ENCODE measurements around the gene ISG15. TPM values are rescaled to one million over a fixed set of nuclear protein-coding genes. Genes with fewer than 3 reads are reported as not detected.

The ISG15 gene
- total and polyA plus RNA-seq, 2 of the 13 experiments (the other 11 are each of a cell fraction or from before 2014, with no cell fraction given), result 42.1 to 54.9 TPM

DNA sequence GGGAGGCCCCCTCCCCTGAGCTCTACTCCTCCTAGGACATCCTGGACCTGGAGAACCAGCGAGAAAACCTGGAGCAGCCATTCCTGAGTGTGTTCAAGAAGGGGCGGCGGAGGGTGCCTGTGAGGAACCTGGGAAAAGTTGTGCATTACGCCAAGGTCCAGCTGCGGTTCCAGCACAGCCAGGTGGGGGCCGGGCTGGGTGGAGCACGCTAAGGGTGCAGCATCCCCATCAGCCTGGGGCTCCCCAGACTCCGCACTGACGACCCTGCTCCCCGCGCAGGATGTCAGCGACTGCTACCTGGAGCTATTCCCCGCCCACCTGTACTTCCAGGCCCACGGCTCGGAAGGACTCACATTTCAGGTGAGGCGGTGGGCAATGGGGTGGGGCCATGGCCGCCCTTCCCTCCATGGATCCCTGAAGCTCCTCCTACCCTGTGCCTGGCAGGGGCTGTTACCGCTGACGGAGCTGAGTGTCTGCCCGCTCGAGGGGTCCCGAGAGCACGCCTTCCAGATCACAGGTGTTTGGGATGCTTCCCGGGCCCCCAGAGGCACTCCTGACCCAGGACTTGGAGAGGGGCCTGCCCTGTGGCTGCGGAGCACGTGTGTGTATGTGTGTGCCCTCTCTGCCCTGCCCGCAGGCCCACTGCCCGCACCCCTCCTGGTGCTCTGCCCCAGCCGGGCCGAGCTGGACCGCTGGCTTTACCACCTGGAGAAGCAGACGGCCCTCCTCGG, 42.9 kb upstream of the ISG15 start (continued):
- TF ChIP-seq, protein P1, sequence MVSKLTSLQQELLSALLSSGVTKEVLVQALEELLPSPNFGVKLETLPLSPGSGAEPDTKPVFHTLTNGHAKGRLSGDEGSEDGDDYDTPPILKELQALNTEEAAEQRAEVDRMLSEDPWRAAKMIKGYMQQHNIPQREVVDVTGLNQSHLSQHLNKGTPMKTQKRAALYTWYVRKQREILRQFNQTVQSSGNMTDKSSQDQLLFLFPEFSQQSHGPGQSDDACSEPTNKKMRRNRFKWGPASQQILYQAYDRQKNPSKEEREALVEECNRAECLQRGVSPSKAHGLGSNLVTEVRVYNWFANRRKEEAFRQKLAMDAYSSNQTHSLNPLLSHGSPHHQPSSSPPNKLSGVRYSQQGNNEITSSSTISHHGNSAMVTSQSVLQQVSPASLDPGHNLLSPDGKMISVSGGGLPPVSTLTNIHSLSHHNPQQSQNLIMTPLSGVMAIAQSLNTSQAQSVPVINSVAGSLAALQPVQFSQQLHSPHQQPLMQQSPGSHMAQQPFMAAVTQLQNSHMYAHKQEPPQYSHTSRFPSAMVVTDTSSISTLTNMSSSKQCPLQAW (CRISPR knock-in tag; IDR thresholded peaks at IDR 0.05), result no peak
- TF ChIP-seq, protein P2, sequence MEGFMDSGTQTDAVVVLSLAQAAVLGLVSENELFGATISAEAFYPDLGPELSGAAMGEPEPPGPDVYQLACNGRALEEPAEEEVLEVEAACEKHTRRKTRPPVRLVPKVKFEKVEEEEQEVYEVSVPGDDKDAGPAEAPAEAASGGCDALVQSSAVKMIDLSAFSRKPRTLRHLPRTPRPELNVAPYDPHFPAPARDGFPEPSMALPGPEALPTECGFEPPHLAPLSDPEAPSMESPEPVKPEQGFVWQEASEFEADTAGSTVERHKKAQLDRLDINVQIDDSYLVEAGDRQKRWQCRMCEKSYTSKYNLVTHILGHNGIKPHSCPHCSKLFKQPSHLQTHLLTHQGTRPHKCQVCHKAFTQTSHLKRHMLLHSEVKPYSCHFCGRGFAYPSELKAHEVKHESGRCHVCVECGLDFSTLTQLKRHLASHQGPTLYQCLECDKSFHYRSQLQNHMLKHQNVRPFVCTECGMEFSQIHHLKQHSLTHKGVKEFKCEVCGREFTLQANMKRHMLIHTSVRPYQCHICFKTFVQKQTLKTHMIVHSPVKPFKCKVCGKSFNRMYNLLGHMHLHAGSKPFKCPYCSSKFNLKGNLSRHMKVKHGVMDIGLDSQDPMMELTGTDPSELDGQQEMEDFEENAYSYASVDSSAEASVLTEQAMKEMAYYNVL (CRISPR knock-in tag; IDR thresholded peaks at IDR 0.05; ENCODE audit: borderline replicate concordance), result no peak
- TF ChIP-seq, protein P3, sequence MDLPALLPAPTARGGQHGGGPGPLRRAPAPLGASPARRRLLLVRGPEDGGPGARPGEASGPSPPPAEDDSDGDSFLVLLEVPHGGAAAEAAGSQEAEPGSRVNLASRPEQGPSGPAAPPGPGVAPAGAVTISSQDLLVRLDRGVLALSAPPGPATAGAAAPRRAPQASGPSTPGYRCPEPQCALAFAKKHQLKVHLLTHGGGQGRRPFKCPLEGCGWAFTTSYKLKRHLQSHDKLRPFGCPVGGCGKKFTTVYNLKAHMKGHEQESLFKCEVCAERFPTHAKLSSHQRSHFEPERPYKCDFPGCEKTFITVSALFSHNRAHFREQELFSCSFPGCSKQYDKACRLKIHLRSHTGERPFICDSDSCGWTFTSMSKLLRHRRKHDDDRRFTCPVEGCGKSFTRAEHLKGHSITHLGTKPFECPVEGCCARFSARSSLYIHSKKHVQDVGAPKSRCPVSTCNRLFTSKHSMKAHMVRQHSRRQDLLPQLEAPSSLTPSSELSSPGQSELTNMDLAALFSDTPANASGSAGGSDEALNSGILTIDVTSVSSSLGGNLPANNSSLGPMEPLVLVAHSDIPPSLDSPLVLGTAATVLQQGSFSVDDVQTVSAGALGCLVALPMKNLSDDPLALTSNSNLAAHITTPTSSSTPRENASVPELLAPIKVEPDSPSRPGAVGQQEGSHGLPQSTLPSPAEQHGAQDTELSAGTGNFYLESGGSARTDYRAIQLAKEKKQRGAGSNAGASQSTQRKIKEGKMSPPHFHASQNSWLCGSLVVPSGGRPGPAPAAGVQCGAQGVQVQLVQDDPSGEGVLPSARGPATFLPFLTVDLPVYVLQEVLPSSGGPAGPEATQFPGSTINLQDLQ (CRISPR knock-in tag; IDR thresholded peaks at IDR 0.05), result no peak
- TF ChIP-seq, protein P4, sequence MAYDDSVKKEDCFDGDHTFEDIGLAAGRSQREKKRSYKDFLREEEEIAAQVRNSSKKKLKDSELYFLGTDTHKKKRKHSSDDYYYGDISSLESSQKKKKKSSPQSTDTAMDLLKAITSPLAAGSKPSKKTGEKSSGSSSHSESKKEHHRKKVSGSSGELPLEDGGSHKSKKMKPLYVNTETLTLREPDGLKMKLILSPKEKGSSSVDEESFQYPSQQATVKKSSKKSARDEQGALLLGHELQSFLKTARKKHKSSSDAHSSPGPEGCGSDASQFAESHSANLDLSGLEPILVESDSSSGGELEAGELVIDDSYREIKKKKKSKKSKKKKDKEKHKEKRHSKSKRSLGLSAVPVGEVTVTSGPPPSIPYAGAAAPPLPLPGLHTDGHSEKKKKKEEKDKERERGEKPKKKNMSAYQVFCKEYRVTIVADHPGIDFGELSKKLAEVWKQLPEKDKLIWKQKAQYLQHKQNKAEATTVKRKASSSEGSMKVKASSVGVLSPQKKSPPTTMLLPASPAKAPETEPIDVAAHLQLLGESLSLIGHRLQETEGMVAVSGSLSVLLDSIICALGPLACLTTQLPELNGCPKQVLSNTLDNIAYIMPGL (CRISPR knock-in tag; IDR thresholded peaks at IDR 0.05; ENCODE audit: borderline replicate concordance in 1 of 2, low read depth in 1 of 2), result no peak
- TF ChIP-seq KDM5B (CRISPR knock-in tag; IDR thresholded peaks at IDR 0.05; ENCODE audit: borderline replicate concordance), result no peak
- no peak for TF ChIP-seq FOXK1 (CRISPR knock-in tag; IDR thresholded peaks at IDR 0.05; ENCODE audit: borderline replicate concordance, low read depth)
- TF ChIP-seq ZBTB7A (CRISPR knock-in tag; IDR thresholded peaks at IDR 0.05), result no peak

All from HepG2 (cell line).